ENCODE measurements around the gene PMEPA1.

PMEPA1 gene

GRCh38 chr20:57613481-57613921, 96.3 kb downstream of the PMEPA1 start:
- Histone ChIP-seq H3K36me3 (ENCODE audit: control insufficient read depth, insufficient read depth, low read length) (no peaks in the 10 kb centered on the region), H3K27me3 (ENCODE audit: control insufficient read depth, insufficient read depth, low read length) (no peaks in the 10 kb centered on the region), H3K4me1 (ENCODE audit: control insufficient read depth, insufficient read depth, low read length) (no peaks in the 10 kb centered on the region), H3K9ac (ENCODE audit: low read length) (no peak overlapping the region), H3K4me3 (ENCODE audit: low read length) (no peak overlapping the region), H3K27ac (ENCODE audit: low read depth, low read length) (no peak overlapping the region)

GRCh38 chr20:57612916-57613315, 96.9 kb downstream of the PMEPA1 start:
- H3K27me3 ChIP-seq (ENCODE audit: control insufficient read depth, insufficient read depth, low read length): no peaks in the 10 kb centered on the region
- H3K4me1 ChIP-seq (ENCODE audit: control insufficient read depth, insufficient read depth, low read length): no peaks in the 10 kb centered on the region
- no peaks in the 10 kb centered on the region for H3K36me3 ChIP-seq (ENCODE audit: control insufficient read depth, insufficient read depth, low read length)
- H3K4me3 ChIP-seq (ENCODE audit: low read length): no peak overlapping the region
- H3K27ac ChIP-seq (ENCODE audit: low read depth, low read length): no peak overlapping the region
- H3K9ac ChIP-seq (ENCODE audit: low read length): no peak overlapping the region

- Histone ChIP-seq H3K27me3 (ENCODE audit: control insufficient read depth, insufficient read depth, low read length) (no peaks in the 10 kb centered on the region), H3K9ac (ENCODE audit: low read length) (no peak overlapping the region), H3K4me3 (ENCODE audit: low read length) (no peak overlapping the region), H3K27ac (ENCODE audit: low read depth, low read length) (no peak overlapping the region), H3K4me1 (ENCODE audit: control insufficient read depth, insufficient read depth, low read length) (no peaks in the 10 kb centered on the region), H3K36me3 (ENCODE audit: control insufficient read depth, insufficient read depth, low read length) (no peaks in the 10 kb centered on the region)
Measured at GRCh38 chr20:57612436-57612835, 97.4 kb downstream of the PMEPA1 start.

- Histone ChIP-seq H3K27ac (ENCODE audit: low read depth, low read length) (no peak overlapping the region), H3K4me3 (ENCODE audit: low read length) (no peak overlapping the region), H3K9ac (ENCODE audit: low read length) (no peak overlapping the region), H3K4me1 (ENCODE audit: control insufficient read depth, insufficient read depth, low read length) (no peaks in the 10 kb centered on the region), H3K27me3 (ENCODE audit: control insufficient read depth, insufficient read depth, low read length) (no peaks in the 10 kb centered on the region), H3K36me3 (ENCODE audit: control insufficient read depth, insufficient read depth, low read length) (no peaks in the 10 kb centered on the region)
Measured at GRCh38 chr20:57611586-57612311, 98.1 kb downstream of the PMEPA1 start.

GRCh38 chr20:57610261-57610952, 99.4 kb downstream of the PMEPA1 start:
- H3K9ac ChIP-seq (ENCODE audit: low read length): no peak overlapping the region
- no peaks in the 10 kb centered on the region for H3K4me1 ChIP-seq (ENCODE audit: control insufficient read depth, insufficient read depth, low read length)
- no peak overlapping the region for H3K27ac ChIP-seq (ENCODE audit: low read depth, low read length)
- H3K4me3 ChIP-seq (ENCODE audit: low read length): no peak overlapping the region
- H3K36me3 ChIP-seq (ENCODE audit: control insufficient read depth, insufficient read depth, low read length): no peaks in the 10 kb centered on the region
- H3K27me3 ChIP-seq (ENCODE audit: control insufficient read depth, insufficient read depth, low read length): no peaks in the 10 kb centered on the region

- Histone ChIP-seq H3K4me3 (ENCODE audit: low read length) (no peak overlapping the region), H3K4me1 (ENCODE audit: control insufficient read depth, insufficient read depth, low read length) (no peaks in the 10 kb centered on the region), H3K9ac (ENCODE audit: low read length) (no peak overlapping the region), H3K27me3 (ENCODE audit: control insufficient read depth, insufficient read depth, low read length) (no peaks in the 10 kb centered on the region), H3K36me3 (ENCODE audit: control insufficient read depth, insufficient read depth, low read length) (no peaks in the 10 kb centered on the region), H3K27ac (ENCODE audit: low read depth, low read length) (no peak overlapping the region)
Measured at GRCh38 chr20:57609842-57610167, 100.0 kb downstream of the PMEPA1 start.

- Histone ChIP-seq H3K4me1 (ENCODE audit: control insufficient read depth, insufficient read depth, low read length) (no peaks in the 10 kb centered on the region), H3K4me3 (ENCODE audit: low read length) (no peak overlapping the region), H3K36me3 (ENCODE audit: control insufficient read depth, insufficient read depth, low read length) (no peaks in the 10 kb centered on the region), H3K27ac (ENCODE audit: low read depth, low read length) (no peak overlapping the region), H3K27me3 (ENCODE audit: control insufficient read depth, insufficient read depth, low read length) (no peaks in the 10 kb centered on the region), H3K9ac (ENCODE audit: low read length) (no peak overlapping the region)
Measured at GRCh38 chr20:57609086-57609841, 100.6 kb downstream of the PMEPA1 start.

GRCh38 chr20:57608516-57608915, 101.3 kb downstream of the PMEPA1 start:
- no peak overlapping the region for H3K27ac ChIP-seq (ENCODE audit: low read depth, low read length)
- no peak overlapping the region for H3K4me3 ChIP-seq (ENCODE audit: low read length)
- no peaks in the 10 kb centered on the region for H3K36me3 ChIP-seq (ENCODE audit: control insufficient read depth, insufficient read depth, low read length)

GRCh38 chr20:57605878-57606277, 103.9 kb downstream of the PMEPA1 start:
- H3K4me1 ChIP-seq (ENCODE audit: control insufficient read depth, insufficient read depth, low read length): no peaks in the 10 kb centered on the region
- no peaks in the 10 kb centered on the region for H3K36me3 ChIP-seq (ENCODE audit: control insufficient read depth, insufficient read depth, low read length)
- H3K9ac ChIP-seq (ENCODE audit: low read length): no peak overlapping the region
- H3K27ac ChIP-seq (ENCODE audit: low read depth, low read length): no peak overlapping the region
- H3K27me3 ChIP-seq (ENCODE audit: control insufficient read depth, insufficient read depth, low read length): no peaks in the 10 kb centered on the region
- H3K4me3 ChIP-seq (ENCODE audit: low read length): no peak overlapping the region

More at GRCh38 chr20:57608516-57608915, 101.3 kb downstream of the PMEPA1 start:
- Histone ChIP-seq H3K4me1 (ENCODE audit: control insufficient read depth, insufficient read depth, low read length) (no peaks in the 10 kb centered on the region), H3K9ac (ENCODE audit: low read length) (no peak overlapping the region), H3K27me3 (ENCODE audit: control insufficient read depth, insufficient read depth, low read length) (no peaks in the 10 kb centered on the region)

GRCh38 chr20:57605045-57605444, 104.8 kb downstream of the PMEPA1 start:
- no peaks in the 10 kb centered on the region for H3K36me3 ChIP-seq (ENCODE audit: control insufficient read depth, insufficient read depth, low read length)
- no peaks in the 10 kb centered on the region for H3K4me1 ChIP-seq (ENCODE audit: control insufficient read depth, insufficient read depth, low read length)
- H3K27ac ChIP-seq (ENCODE audit: low read depth, low read length): no peak overlapping the region
- H3K9ac ChIP-seq (ENCODE audit: low read length): no peak overlapping the region
- H3K27me3 ChIP-seq (ENCODE audit: control insufficient read depth, insufficient read depth, low read length): no peaks in the 10 kb centered on the region
- H3K4me3 ChIP-seq (ENCODE audit: low read length): no peak overlapping the region

- Histone ChIP-seq H3K4me1 (ENCODE audit: control insufficient read depth, insufficient read depth, low read length) (no peaks in the 10 kb centered on the region), H3K4me3 (ENCODE audit: low read length) (no peak overlapping the region), H3K9ac (ENCODE audit: low read length) (no peak overlapping the region), H3K27ac (ENCODE audit: low read depth, low read length) (no peak overlapping the region), H3K27me3 (ENCODE audit: control insufficient read depth, insufficient read depth, low read length) (no peaks in the 10 kb centered on the region), H3K36me3 (ENCODE audit: control insufficient read depth, insufficient read depth, low read length) (no peaks in the 10 kb centered on the region)
Measured at GRCh38 chr20:57603120-57603519, 106.7 kb downstream of the PMEPA1 start.

GRCh38 chr20:57601737-57602136, 108.1 kb downstream of the PMEPA1 start:
- Histone ChIP-seq H3K4me1 (ENCODE audit: control insufficient read depth, insufficient read depth, low read length) (no peaks in the 10 kb centered on the region), H3K36me3 (ENCODE audit: control insufficient read depth, insufficient read depth, low read length) (no peaks in the 10 kb centered on the region), H3K9ac (ENCODE audit: low read length) (no peak overlapping the region), H3K4me3 (ENCODE audit: low read length) (no peak overlapping the region), H3K27ac (ENCODE audit: low read depth, low read length) (no peak overlapping the region), H3K27me3 (ENCODE audit: control insufficient read depth, insufficient read depth, low read length) (no peaks in the 10 kb centered on the region)
